ENCODE data around the gene THAP4.

GRCh38 chr2:241586564-241587264 is 50.2 kb downstream of the THAP4 start:
- TF ChIP-seq, protein P1, sequence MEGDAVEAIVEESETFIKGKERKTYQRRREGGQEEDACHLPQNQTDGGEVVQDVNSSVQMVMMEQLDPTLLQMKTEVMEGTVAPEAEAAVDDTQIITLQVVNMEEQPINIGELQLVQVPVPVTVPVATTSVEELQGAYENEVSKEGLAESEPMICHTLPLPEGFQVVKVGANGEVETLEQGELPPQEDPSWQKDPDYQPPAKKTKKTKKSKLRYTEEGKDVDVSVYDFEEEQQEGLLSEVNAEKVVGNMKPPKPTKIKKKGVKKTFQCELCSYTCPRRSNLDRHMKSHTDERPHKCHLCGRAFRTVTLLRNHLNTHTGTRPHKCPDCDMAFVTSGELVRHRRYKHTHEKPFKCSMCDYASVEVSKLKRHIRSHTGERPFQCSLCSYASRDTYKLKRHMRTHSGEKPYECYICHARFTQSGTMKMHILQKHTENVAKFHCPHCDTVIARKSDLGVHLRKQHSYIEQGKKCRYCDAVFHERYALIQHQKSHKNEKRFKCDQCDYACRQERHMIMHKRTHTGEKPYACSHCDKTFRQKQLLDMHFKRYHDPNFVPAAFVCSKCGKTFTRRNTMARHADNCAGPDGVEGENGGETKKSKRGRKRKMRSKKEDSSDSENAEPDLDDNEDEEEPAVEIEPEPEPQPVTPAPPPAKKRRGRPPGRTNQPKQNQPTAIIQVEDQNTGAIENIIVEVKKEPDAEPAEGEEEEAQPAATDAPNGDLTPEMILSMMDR (conservative IDR thresholded peaks at IDR 0.05; ENCODE audit: low read depth, low read length), result no peak
- no peak for TF ChIP-seq POLR2A (IDR thresholded peaks at IDR 0.05; ENCODE audit: low read depth, low read length)
- TF ChIP-seq ELK1 (IDR thresholded peaks at IDR 0.05; ENCODE audit: borderline replicate concordance, low read depth, low read length), result no peak
- TF ChIP-seq RCOR1 (IDR thresholded peaks at IDR 0.05; ENCODE audit: insufficient replicate concordance, low read length), result peak; percentile 36
